ENCODE measurements around the gene DNM3. TPM values are rescaled to one million over a fixed set of nuclear protein-coding genes. Genes with fewer than 3 reads are reported as not detected.

DNM3 gene
- total and polyA plus RNA-seq, 9 of the 15 experiments (the other 6 are each of a cell fraction or from before 2014, with no cell fraction given) = 0.08 to 0.36 (median 0.22) TPM; not detected in 1

GRCh38 chr1:172456344-172456769 is 615.1 kb downstream of the DNM3 start (continued):
- TF ChIP-seq TRIM25 (IDR thresholded peaks at IDR 0.05; ENCODE audit: borderline replicate concordance) (no peak), GATA2 (CRISPR knock-in tag; IDR thresholded peaks at IDR 0.05) (peak; percentile 96), BCOR (IDR thresholded peaks at IDR 0.05) (peak; percentile 48; the same call in 1 of the 2 replicates), ZNF12 (CRISPR knock-in tag; IDR thresholded peaks at IDR 0.05) (no peak), DEAF1 (CRISPR knock-in tag; IDR thresholded peaks at IDR 0.05) (no peak; the same call in 1 of the 2 replicates), FOXM1 (IDR thresholded peaks at IDR 0.05; ENCODE audit: low read depth) (peak; percentile 60; the same call in 1 of the 2 replicates), FOXM1 (CRISPR knock-in tag; IDR thresholded peaks at IDR 0.05; ENCODE audit: low read depth) (no peak), ZNF444 (CRISPR knock-in tag; IDR thresholded peaks at IDR 0.05) (peak; percentile 82), POU5F1 (IDR thresholded peaks at IDR 0.05; ENCODE audit: borderline replicate concordance, low read depth, low read length, partially characterized antibody) (no peak), TAF1 (IDR thresholded peaks at IDR 0.05; ENCODE audit: control insufficient read depth, extremely low read depth, insufficient read depth, low read length, severe bottlenecking) (no peak), HNRNPK (IDR thresholded peaks at IDR 0.05; ENCODE audit: low read depth, low read length, poor library complexity, severe bottlenecking) (no peak), MAZ (CRISPR knock-in tag; conservative IDR thresholded peaks at IDR 0.05 in 1 of 2, IDR thresholded peaks at IDR 0.05 in 1 of 2) (peak in 1 of 2 experiments; percentile 91; a peak in 2 of 4 replicates), ZSCAN32 (CRISPR knock-in tag; IDR thresholded peaks at IDR 0.05) (no peak), FOXO4 (CRISPR knock-in tag; IDR thresholded peaks at IDR 0.05) (peak; percentile 89; the same call in 1 of the 2 replicates), ESRRB (CRISPR knock-in tag; IDR thresholded peaks at IDR 0.05; ENCODE audit: borderline replicate concordance) (no peak), RBBP5 (IDR thresholded peaks at IDR 0.05; ENCODE audit: borderline replicate concordance, insufficient read depth, low read length, poor library complexity, severe bottlenecking) (peak; percentile 16), FOSL1 (tag; conservative IDR thresholded peaks at IDR 0.05) (peak; percentile 41; the same call in 1 of the 2 replicates), CHD1 (IDR thresholded peaks at IDR 0.05; ENCODE audit: low read length) (no peak), YBX1 (IDR thresholded peaks at IDR 0.05) (no peak), SP1 (CRISPR knock-in tag; IDR thresholded peaks at IDR 0.05) (peak; percentile 44; the same call in 1 of the 2 replicates), RAD21 (CRISPR knock-in tag; conservative IDR thresholded peaks at IDR 0.05 in 1 of 2, IDR thresholded peaks at IDR 0.05 in 1 of 2) (peak in 1 of 2 experiments; percentile 8; a peak in 1 of 4 replicates), KLF1 (tag; IDR thresholded peaks at IDR 0.05) (peak; percentile 71; the same call in 1 of the 2 replicates)
